T-helper 2 cell (primary cell): ENCODE data around the gene GCKR.
A peak's percentile ranks its signal among the peaks of the same experiment; 100 is the strongest.

Experiments used
- DNase-seq, 5 experiments: peaks; one replicate each; pipeline versions ENCODE4 v3.0.0 to v3.0.0-alpha.2; 2012 to 2022

The GCKR gene

GRCh38 chr2:27572998-27573429 is 76.4 kb downstream of the GCKR start:
- DNase-seq: peak in 2 of 5 experiments; percentile 60 to 80
